Urothelium cell line (cell line): ENCODE measurements around the gene AFDN.

Source experiments
- DNase-seq: peaks from one replicate; pipeline ENCODE4 v3.0.0; 2011; ENCODE audit warnings: low spot score, mixed read lengths
- FAIRE-seq: peaks from 2 replicates; lab custom pipeline; 2011; peaks lifted over from hg19 to GRCh38; lab: Jason Lieb, UNC

AFDN gene

DNA sequence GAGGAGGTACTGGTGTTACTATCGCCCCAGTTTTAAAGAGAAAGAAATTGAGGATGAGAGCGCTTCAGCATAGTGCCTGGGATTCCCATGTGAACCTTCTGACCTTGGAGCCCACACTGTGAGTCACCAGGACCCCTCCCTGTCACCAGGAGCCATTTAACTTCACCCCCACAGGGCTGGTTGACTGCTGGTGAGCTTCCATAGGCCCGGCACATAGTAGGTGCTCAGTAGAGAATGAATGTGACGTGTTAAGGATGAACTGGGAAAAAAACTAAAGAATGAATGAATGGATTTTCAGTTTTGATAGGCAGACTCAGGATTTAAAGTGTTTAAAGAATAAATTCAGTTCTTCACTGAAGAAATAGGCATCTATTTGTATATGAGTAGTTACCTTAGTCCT, 117.4 kb downstream of the AFDN start:
- no peak for FAIRE-seq

GRCh38 chr6:167946007-167946406, 119.3 kb downstream of the AFDN start:
- no peak for FAIRE-seq
- DNase-seq, result no peak

More for the DNA sequence above, 117.4 kb downstream of the AFDN start:
- no peak for DNase-seq

DNA sequence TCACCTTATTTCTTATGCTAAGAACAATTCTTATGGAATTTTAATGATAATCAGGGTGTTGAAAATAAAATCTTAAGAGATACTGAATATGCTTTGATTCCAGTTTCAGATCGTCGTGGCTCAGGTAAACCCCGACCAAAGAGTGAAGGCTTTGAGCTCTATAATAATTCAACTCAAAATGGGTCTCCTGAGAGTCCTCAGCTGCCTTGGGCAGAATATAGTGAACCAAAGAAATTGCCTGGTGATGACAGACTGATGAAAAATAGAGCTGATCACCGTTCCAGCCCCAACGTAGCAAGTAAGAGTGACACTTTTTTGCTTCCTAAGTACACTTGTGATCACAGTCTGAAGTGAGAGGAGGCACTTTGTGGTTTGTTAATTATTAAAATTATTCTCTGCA, 119.9 kb downstream of the AFDN start:
- no peak for FAIRE-seq
- no peak for DNase-seq

DNA sequence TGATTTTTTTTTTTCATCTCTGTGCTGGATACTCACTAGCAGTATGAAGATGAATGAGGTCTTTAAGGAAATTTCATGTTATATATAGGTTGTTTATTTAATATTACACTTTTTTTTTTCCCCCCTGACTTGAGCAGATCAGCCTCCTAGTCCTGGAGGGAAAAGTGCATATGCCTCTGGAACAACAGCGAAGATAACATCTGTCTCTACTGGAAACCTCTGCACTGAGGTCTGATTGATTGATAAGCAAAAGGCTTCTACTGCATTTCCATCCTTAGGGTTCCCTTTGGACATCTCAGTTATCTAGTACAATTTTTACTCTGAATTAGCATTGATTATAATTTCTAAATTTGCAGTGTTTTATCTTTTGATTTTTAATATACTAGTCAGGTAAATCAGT, 121.0 kb downstream of the AFDN start:
- FAIRE-seq (no peak), DNase-seq (no peak)

- FAIRE-seq (no peak), DNase-seq (no peak)
Measured at GRCh38 chr6:167948716-167949115, 122.0 kb downstream of the AFDN start.

GRCh38 chr6:167949121-167949684, 122.5 kb downstream of the AFDN start:
- DNase-seq (no peak), FAIRE-seq (no peak)

DNA sequence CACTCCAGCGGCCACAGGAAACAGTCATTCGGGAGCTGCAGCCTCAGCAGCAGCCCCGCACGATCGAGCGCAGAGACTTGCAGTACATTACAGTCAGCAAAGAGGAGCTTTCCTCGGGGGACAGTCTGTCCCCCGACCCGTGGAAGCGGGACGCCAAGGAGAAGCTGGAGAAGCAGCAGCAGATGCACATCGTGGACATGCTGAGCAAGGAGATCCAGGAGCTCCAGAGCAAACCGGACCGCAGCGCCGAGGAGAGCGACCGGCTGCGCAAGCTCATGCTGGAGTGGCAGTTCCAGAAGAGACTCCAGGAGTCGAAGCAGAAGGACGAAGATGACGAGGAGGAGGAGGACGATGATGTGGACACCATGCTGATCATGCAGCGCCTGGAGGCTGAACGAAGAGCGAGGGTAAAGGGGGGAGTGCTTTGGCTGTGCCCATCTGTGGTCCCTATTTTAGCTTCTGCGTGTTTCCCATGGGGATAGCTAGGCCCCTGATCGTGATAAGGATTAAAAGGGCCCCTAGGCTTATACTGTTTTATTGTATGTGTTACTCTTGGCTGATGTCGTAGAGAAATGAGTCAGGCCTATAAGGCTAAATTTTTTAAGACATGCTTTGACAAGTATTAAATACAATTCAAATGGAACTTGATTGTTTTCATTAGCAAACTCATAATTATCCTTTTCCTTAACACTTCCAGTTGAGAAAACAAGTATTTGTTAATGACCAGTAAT, 125.2 kb downstream of the AFDN start:
- FAIRE-seq (no peak), DNase-seq (no peak)

DNA sequence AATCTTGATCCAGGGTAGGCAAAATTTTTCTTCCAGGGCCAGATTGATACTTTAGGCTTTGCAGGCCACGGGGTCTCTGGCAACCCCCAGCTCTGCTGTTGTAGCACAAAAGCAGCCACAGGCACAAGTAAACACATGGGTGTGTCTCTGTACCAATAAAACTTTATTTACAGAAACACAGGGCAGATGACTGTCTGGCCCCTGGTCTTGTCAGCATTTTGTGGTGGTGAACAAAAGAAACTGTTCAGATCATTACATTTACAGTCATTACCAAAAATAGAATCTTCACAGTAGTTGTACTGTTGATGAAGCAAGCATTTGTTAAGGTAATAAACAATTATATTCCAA, 125.8 kb downstream of the AFDN start:
- DNase-seq (no peak), FAIRE-seq (no peak)

DNA sequence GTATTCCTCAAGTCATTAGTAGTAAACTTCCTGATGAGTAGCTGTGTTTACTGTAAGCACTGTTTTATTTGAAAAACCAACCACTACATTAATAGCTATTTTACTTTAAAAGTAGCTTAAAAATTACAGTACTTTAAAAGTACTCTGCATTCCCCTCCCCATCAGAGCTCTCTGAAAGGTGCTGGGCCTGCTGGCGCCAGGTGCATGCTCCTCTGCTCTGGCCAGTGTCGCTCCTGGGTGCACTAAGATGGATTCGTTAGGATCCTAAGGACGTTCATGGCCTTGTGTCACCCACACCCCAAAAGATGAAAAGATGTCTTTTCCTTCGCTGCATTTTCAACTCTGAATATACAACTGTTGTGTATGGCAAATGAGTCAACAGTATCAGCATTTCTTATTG, 126.8 kb downstream of the AFDN start:
- FAIRE-seq (no peak), DNase-seq (no peak)

GRCh38 chr6:167954151-167954550, 127.4 kb downstream of the AFDN start:
- no peak for FAIRE-seq
- DNase-seq, result no peak

DNA sequence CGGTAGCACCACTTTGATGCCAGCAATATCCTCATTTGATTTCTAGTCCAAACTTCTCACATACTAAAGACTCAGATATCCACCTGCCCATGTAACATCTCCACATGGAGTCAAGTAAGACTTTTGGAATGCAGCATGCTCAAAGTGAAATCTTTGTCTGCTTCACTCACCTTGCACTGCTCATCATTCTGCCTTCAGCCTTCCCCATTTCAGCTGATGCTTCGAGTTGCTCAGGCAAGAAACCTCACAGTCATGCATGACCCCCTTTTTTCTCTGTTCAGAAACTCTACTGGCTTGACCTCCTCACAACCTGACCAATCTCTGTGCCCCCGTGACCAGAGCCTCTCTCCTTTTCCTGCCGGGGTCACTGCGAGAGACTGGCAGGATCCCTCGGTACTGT, 129.8 kb downstream of the AFDN start:
- FAIRE-seq (no peak), DNase-seq (no peak)

DNA sequence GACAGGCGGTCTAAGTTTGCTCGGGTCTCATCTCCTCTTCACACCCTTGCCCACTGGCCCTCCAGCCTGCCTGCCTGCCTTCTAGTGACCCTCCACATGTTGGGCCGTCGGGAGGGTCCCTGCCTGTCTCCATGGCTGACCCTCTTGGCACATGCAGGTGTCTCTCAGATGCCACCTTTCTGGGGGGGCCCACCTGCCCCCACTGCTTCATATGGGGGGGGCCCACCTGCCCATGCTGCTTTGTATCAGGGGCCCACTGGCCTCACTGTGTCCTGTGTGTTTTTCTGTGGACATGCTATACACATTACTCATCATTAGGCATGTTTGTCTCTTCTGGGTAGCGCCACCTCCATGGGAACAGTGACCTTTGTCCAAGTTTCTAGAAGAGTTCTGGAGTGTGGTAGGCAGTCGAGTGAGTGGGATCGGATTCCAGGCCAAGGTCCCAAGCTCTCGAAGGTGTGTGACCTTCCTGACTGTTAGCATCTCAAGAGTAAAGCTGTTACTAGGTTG, 130.3 kb downstream of the AFDN start:
- DNase-seq (no peak), FAIRE-seq (no peak)

GRCh38 chr6:167957626-167958025, 130.9 kb downstream of the AFDN start:
- DNase-seq, result no peak
- no peak for FAIRE-seq

- no peak for FAIRE-seq
- DNase-seq, result no peak
Measured at GRCh38 chr6:167960579-167960978, 133.9 kb downstream of the AFDN start.

- no peak for FAIRE-seq
- no peak for DNase-seq
Measured at GRCh38 chr6:167962711-167963110, 136.0 kb downstream of the AFDN start.

DNA sequence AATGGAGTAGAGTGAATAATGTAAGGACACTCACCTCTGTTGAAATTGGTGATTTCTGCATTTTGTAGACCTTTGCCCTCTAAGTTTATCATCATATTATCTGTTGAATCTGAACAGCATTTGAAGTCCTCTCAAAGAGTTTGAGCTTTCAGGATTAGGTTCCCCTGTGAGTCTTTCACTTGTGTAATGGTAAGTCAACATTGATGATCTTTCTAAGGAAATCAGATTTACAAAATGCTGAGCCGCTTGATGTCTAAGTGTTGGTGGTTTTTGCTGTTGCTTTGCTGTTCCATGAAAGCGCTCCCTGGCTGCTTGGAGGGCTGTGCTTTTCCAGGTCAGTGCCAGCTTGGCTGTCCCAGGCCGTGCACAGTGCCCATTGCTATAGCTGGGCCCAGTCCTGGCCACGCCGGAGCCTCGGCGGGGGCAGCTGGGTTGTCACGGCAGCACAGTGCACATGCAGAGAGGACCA, 136.9 kb downstream of the AFDN start:
- DNase-seq, result no peak
- no peak for FAIRE-seq

DNA sequence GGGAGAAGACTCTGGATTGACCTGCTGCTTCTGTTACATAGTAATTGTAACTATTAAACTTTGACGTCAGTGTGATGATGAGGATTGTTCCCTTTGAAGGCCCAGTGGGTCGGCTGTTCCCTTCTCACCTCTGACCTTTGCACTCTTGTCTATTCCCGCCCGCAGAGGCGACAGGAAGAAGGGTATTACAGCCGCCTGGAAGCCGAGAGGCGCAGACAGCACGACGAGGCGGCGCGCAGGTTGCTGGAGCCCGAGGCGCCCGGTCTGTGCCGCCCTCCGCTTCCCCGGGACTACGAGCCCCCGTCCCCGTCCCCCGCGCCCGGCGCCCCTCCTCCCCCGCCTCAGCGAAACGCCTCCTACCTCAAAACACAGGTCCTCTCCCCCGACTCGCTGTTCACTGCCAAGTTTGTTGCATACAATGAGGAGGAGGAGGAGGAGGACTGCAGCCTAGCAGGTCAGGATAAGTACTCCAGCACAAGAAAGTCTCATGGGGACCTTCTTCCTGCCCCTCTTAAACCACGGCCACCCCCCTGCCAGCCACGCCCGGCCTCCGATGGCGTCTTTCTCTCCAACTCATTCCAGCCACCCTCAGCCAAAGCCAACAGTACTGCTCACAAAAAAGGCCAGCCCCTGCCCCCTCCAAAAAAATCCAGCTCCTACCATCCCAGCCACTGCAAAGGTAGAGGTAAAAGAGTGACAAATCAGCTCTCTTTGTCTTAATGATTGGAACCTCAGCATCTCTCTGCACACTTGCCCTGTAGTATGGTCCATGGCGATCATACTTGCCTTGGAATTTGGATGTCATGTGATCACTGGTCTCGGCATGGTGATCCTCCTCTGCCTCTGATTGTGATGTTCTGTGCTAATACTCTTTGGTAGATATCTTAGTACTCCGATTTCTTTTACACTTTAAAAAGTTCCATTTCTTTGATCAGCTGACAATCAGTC, 139.2 kb downstream of the AFDN start:
- no peak for FAIRE-seq
- DNase-seq, result no peak

DNA sequence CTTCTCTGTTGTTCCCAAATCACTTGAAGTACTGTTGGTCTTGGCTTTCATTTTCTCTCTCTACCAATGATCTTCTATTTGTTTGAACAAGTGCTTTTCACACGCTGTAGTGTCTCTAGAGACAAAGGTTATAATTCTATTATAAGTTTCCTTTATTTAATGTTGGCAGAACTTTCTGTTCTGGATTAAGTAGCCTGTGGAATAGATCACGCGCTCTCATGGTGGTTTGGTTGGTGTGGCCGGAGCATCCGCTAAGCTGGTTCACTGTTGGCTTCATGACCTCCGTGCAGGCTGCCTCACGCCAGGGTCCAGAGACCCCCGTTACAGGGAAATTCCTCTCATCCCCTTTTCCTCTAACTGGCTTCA, 139.8 kb downstream of the AFDN start:
- DNase-seq (no peak), FAIRE-seq (no peak)

DNA sequence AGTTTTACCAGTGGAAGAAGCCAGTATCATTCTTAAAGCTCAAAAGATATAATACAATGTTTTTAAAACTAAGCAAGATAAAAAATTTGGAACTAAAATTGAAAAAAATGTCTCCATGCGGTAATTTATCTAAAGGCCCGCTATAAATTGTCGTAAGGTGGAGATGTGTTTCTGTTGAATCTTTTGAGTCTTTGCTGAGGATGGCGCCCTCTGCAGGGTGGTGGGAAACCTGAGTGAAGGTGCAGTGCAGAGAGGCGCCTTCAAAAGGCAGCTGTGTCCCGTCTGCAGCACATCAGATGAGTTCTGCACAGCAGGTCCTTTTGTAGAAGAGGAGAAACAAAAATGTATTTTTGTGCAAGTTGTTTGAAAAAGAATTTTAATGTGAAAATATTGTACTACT, 141.4 kb downstream of the AFDN start:
- peak; percentile 32 for DNase-seq
- FAIRE-seq, result no peak

DNA sequence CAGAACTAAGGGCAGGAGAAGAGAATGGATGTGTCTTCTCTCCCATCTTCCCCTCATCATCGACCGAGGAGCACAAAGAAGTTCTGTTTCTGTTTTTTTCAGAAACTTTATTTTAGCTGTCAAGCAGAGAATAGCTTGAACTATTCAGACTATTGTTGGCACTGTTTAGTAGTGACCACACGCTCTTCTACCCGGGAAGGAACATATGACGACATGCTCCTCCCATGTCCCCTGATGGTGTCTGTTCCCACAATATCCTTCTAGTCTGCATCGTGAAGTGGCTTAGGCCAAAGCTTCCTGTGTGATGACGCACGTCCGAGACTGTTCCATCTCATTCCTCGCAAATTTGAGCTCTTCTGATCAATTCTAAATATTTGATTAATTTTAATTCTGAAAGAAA, 143.5 kb downstream of the AFDN start:
- no peak for FAIRE-seq

GRCh38 chr6:167972193-167972592, 145.5 kb downstream of the AFDN start:
- DNase-seq (no peak), FAIRE-seq (no peak)

More for the DNA sequence above, 143.5 kb downstream of the AFDN start:
- DNase-seq, result no peak
